ENCODE measurements around the gene SYT7. TPM values are rescaled to one million over a fixed set of nuclear protein-coding genes. Genes with fewer than 3 reads are reported as not detected.

Gene SYT7
- total and polyA plus RNA-seq, 2 of the 4 experiments (the other 2 are of a cell fraction), result under 0.01 to 0.19 TPM

- intact Hi-C loops (cut with micrococcal nuclease) (loop anchor here (5.0 kb wide), 2 partner anchors 97 to 112 kb away; no protein-coding TSS in a partner anchor), dilution Hi-C loops (cut with HindIII; ENCODE audit: low sequenced_read_pairs, unreplicated experiment) (no loop called here), in situ Hi-C loops (cut with MboI; ENCODE audit: low sequenced_read_pairs) (loop anchor here (5.0 kb wide), 1 partner anchor 42 kb away; no protein-coding TSS in a partner anchor)
- H2BK20ac ChIP-seq (ENCODE audit: low read depth, low read length), result no peak overlapping the region
- H3K79me1 ChIP-seq (ENCODE audit: low read depth in 1 of 2, low read length in 2 of 2), result no peaks in the 10 kb centered on the region
- H3K9me3 ChIP-seq (ENCODE audit: control insufficient read depth, insufficient read depth, low read length), result no peaks in the 10 kb centered on the region
- H3K18ac ChIP-seq (ENCODE audit: low read depth, low read length), result no peak overlapping the region
- no peak for TF ChIP-seq MAFK (IDR thresholded peaks at IDR 0.05; ENCODE audit: low read depth, low read length)
- TF ChIP-seq, protein P1, sequence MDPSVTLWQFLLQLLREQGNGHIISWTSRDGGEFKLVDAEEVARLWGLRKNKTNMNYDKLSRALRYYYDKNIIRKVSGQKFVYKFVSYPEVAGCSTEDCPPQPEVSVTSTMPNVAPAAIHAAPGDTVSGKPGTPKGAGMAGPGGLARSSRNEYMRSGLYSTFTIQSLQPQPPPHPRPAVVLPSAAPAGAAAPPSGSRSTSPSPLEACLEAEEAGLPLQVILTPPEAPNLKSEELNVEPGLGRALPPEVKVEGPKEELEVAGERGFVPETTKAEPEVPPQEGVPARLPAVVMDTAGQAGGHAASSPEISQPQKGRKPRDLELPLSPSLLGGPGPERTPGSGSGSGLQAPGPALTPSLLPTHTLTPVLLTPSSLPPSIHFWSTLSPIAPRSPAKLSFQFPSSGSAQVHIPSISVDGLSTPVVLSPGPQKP (IDR thresholded peaks at IDR 0.05; ENCODE audit: borderline replicate concordance, low read depth, low read length), result no peak
- TF ChIP-seq CEBPB (IDR thresholded peaks at IDR 0.05; ENCODE audit: low read depth, low read length), result no peak
- no peak for TF ChIP-seq USF2 (IDR thresholded peaks at IDR 0.05; ENCODE audit: low read depth, low read length)
- TF ChIP-seq MXI1 (IDR thresholded peaks at IDR 0.05; ENCODE audit: borderline replicate concordance, low read depth, low read length), result no peak
- no peak for TF ChIP-seq NFE2L2 (IDR thresholded peaks at IDR 0.05; ENCODE audit: low read depth, low read length)
- TF ChIP-seq RCOR1 (IDR thresholded peaks at IDR 0.05; ENCODE audit: insufficient replicate concordance, low read length), result no peak
- TF ChIP-seq CHD1 (IDR thresholded peaks at IDR 0.05; ENCODE audit: low read depth, low read length), result no peak
- no peak for TF ChIP-seq MAZ (IDR thresholded peaks at IDR 0.05; ENCODE audit: borderline replicate concordance, low read depth, low read length)
- no peak for TF ChIP-seq RAD21 (IDR thresholded peaks at IDR 0.05; ENCODE audit: low read length)
- no peak for TF ChIP-seq SMC3 (IDR thresholded peaks at IDR 0.05; ENCODE audit: low read depth, low read length)
- H3K14ac ChIP-seq (replicated peaks; ENCODE audit: low read depth, low read length), result no peak overlapping the region
- 76% methylated on average over 5 of the region's 18 CpGs; no CpG with 5 or more reads in 1 of the 2 experiments for WGBS, 2 experiments (ENCODE audit: extremely low coverage in 2 of 2, insufficient read length in 1 of 2)
- BruUV-seq (replicated peaks), result no TSS peak
- H3K23ac ChIP-seq (ENCODE audit: low read depth, low read length), result no peak overlapping the region
- H4K20me1 ChIP-seq (ENCODE audit: insufficient read depth, low read length), result no peaks in the 10 kb centered on the region
- H2AFZ ChIP-seq (replicated peaks; ENCODE audit: low read length, poor library complexity), result no peak overlapping the region
- H3K4me3 ChIP-seq (ENCODE audit: insufficient read depth, low read depth, low read length), result no peak overlapping the region
- no peak overlapping the region for H3K56ac ChIP-seq (ENCODE audit: extremely low read depth, insufficient read depth, low read length)
- peaks cover 14% of the 10 kb centered on the region for H3K27me3 ChIP-seq (ENCODE audit: control insufficient read depth, insufficient read depth, low read length)
- no peak overlapping the region for H2AK5ac ChIP-seq (ENCODE audit: low read depth, low read length)
- H3K36me3 ChIP-seq (ENCODE audit: control insufficient read depth, insufficient read depth, low read length), result no peaks in the 10 kb centered on the region
- no peaks in the 10 kb centered on the region for H3K4me1 ChIP-seq (ENCODE audit: control insufficient read depth, insufficient read depth, low read length)
- H4K91ac ChIP-seq (ENCODE audit: insufficient read depth, low read depth, low read length), result no peak overlapping the region
- H2BK5ac ChIP-seq (ENCODE audit: low read depth, low read length, poor library complexity, severe bottlenecking), result no peak overlapping the region
- H2BK120ac ChIP-seq (ENCODE audit: low read depth, low read length), result no peak overlapping the region
- no peaks in the 10 kb centered on the region for H3K9me1 ChIP-seq (ENCODE audit: insufficient read depth, low read length)
- ATAC-seq (ENCODE audit: low read depth) (no peak), DNase-seq (no peak)
- H3K9ac ChIP-seq (ENCODE audit: low read depth, low read length), result no peak overlapping the region
- CTCF ChIA-PET, result interaction anchor here (0.6 to 3.9 kb wide), 3 partner anchors 9 to 112 kb away, joined by 3 to 17 read pairs (median 3); no protein-coding TSS in a partner anchor
- no peak overlapping the region for H3K27ac ChIP-seq (ENCODE audit: insufficient read depth, low read length)
- POLR2A ChIA-PET (ENCODE audit: unreplicated experiment), result no interaction called here
- H4K5ac ChIP-seq (ENCODE audit: low read depth, low read length), result no peak overlapping the region
- no peak overlapping the region for H2BK15ac ChIP-seq (ENCODE audit: low read depth, low read length)
- H3K4me2 ChIP-seq (ENCODE audit: low read depth, low read length), result no peak overlapping the region
- H4K8ac ChIP-seq (ENCODE audit: low read depth in 2 of 2, low read length in 2 of 2), result no peak overlapping the region
- H2AK9ac ChIP-seq (replicated peaks; ENCODE audit: low read depth, low read length, poor library complexity), result no peak overlapping the region
- H3K4ac ChIP-seq (ENCODE audit: low read depth, low read length), result no peak overlapping the region
Observed at GRCh38 chr11:61629082-61629833, 48.4 kb upstream of the SYT7 start.

All from IMR-90 (cell line).